Hematopoietic multipotent progenitor cell treated with erythropoietin and hydrocortisone succinate and interleukin-3 and kit ligand, for 4 days (in vitro differentiated cells): ENCODE data around the gene DGKG.

Experiments used
- DNase-seq: peaks from one replicate; pipeline ENCODE4 v3.0.0-alpha.2; 2015

DGKG gene

GRCh38 chr3:186099178-186099577 lies 262.9 kb downstream of the DGKG start:
- no peak for DNase-seq

- no peak for DNase-seq
Measured at GRCh38 chr3:186098740-186099139, 263.3 kb downstream of the DGKG start.

GRCh38 chr3:186097663-186098451 lies 264.2 kb downstream of the DGKG start:
- peak; percentile 85 for DNase-seq

GRCh38 chr3:186097317-186097662 lies 264.7 kb downstream of the DGKG start:
- DNase-seq, result no peak
